NCI-H1417 (cell line): ENCODE results near the gene TNFRSF4.

Experiments
- DNase-seq, 3 experiments: peaks; one replicate each; lab custom pipeline; 2025; lab: John Stamatoyannopoulos, UW

Gene TNFRSF4

DNA sequence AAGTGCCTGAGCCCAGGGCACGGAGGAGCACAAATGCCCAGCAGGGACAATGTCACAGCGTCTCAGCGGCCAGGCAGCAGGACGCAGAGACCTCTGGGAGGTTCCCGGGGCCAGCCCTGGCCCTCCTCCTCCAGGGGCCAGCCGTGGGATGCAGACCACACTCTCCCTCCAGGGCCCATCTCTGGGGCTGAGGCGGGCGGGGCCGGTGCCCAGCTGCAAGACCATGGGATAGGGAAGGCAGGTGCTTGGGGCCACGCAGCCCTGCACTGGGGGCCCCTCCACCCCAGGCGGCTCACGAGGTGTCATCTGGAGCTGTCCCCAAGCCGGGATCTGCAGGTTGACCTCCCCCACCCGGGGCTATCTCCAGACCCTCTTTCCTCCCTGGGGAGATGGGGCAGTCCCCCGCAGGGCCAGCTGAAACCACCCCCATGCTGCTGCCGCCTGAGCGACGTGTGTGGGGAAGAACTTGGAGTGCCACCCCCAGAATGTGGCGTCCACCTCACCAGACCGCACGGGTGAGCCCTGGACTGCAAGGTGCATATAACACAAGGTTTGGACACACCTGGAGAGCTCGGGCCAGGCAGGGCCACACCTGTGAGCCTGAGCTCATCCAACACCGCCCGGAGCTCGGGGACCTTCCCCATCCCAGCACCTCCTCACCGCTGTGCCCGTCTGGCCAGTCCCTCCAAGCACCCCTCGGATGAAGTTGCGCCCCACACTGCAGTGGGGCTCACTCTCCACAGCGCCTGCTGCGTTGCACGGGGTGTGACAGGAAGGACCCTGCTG, 44.3 kb downstream of the TNFRSF4 start:
- no peak for DNase-seq

DNA sequence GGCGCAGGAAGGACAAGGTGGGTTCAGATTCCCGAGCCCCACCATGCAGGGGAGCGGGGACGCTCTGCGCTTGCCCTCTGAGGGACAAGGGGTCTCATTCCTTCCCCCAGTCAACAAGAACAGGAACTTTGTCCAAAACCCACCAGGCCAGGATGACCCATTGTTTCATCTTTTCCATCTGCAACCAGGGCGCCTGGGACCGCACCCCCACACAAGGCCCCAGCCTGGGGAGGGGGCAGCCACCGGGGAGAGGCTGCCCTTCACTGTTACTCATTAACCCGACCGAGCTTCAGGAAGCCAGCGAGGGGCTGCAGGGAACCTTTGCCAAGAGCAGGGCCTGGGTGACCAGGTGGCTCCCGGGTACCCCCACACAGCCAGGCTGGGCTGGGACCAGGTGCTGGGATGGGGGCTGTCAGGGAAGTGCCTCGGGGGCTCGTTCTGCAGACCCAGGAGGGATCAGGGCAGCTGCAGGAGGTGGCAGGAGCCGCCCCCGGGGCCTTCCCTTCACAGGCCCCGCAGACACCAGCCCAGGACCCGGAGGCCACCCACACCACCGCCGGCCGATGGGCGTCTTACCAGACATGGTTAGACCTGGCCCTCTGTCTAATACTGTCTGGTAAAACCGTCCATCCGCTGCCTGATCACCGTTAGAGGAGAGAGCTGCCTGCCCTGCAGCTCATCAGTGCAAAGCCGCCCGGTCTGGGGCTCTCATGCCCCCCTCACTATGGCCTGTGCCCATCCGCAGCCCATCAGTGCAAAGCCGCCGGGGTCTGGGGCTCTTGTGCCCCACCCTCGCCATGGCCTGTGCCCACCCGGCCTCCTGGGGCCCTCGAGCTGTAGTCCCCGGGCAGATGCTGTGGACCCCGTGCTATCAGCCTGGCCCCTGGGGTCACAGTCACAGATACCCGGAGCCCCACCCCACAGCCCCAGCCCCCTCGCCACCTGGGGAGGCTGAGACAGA, 45.2 kb downstream of the TNFRSF4 start:
- no peak for DNase-seq

DNA sequence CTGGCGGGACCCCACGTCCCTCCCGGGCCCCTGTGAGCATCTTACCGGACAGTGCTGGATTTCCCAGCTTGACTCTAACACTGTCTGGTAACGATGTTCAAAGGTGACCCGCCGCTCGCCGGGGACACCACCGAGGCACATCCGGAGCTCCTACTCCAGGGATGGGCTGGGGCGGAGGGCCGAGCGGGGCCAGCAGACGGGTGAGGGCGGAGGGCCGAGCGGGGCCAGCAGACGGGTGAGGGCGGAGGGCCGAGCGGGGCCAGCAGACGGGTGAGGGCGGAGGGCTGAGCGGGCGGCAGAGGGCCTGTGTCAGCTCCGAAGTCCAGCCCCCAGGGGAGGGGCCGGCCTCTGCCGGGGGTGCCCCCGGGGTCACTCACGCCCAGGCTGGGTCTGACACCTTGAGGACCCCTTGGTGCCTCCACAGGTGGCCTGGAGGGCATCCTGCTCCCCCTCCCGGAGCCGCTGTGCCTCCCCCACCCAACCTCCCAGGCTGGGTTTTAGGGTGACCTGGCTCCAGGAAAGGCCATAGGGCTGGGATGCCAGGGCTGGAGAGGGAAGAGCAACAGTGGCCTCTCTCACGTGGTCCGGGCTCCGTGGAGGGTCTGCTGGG, 46.0 kb downstream of the TNFRSF4 start:
- DNase-seq = no peak

DNA sequence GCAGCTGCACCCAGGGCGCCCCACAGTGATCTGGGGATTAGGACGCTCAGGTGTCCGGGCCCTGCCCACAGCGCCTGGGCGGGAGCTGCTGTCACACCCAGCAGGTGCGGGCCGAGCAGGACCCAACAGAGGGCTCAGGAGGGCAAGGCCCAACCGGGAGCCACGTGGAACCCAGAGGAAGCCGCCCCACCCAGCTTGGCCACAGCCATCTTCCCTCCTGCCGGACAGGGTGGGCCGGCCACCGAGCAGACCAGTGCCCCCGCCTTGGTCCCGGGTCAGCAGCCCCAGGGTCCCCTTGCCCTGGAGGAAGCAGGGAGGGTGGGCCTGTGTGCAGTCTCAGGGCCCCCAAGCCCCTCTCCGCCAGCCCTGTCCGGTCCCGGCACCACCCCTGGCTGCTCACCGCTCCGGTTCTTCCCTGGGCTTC, 46.5 kb downstream of the TNFRSF4 start:
- DNase-seq = no peak

DNA sequence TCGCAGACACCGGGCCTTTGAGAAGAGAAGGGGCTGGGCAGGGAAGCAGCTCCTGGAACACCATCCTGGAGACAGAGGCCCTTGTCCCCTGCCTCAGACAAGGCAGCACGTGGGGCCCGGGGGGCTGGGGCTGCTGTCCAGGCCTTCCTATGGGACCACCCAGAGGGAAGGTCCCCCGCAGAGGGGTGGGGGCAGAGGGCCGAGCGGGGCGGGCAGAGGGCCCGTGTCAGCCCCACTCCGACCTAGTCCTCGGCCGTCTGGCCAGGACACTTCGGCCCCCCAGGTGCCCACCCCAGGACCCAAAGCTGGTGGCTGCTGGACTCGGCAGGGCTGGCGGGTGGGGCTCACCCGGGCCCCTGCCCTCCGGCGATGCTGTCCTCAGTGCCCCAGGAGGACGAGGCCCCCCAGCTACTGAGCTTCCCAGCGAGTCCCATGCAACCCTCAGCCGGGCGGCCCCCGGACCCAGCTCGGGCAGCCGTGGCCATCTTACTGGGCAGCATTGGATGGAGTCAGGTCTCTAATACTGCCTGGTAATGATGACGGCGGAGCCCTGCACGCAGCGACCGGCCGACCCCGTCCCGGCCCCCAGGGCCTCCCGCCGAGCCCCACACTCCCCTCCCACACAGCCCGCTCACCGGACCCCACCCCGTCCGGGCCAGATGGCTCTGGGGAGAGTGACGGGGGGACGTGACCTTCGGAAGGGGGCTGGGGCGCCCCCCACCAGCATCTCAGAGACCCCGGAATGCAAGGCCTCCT, 47.1 kb downstream of the TNFRSF4 start:
- DNase-seq = no peak

DNA sequence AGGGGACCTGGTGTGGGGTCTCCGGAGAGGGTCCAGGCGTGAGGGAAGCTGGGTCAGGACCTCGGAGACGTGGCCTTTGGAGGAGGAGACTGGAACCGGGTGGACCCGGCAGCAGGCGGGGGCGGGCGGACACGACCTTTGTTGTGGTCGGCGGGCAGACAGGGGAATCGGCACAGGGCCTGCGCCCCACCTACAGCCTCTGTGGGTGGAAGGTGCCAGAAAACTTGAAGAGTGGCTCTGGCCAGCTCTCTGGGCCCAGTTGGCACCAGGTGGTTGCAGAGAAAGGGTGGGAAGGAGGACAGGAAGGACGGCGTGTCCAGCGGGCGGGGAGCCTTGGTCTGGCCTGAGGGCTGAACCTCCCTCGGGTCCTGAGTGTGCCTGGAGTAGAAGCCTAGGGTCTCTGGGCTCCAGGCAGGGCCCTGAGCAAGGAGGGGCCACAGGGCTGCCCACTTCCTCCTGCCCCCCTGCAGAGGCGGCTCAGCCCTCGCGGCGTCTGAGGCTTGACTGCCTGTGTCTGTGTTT, 48.0 kb downstream of the TNFRSF4 start:
- DNase-seq = peak in 1 of 3 experiments; percentile 3

DNA sequence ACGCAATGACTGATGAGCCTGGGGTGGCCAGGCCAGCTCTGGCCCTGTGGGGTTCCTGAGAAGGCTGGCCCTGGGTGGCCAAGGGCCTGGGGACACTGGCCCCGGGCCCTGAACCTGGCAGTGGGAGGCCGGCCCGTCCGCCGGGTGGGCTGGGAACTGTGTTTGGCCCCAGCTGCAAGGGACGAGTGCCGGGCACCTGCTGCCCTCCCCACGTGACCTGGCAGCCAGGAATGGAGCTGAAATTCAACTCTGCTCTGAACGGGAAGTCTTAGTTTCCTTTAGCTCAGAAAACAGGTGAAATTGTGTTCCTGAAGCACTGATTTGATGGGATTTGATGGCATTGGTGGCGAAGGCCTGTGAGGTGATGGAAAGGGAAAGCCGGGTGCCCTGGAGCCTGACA, 48.5 kb downstream of the TNFRSF4 start:
- peak in 2 of 3 experiments; percentile 26 for DNase-seq

DNA sequence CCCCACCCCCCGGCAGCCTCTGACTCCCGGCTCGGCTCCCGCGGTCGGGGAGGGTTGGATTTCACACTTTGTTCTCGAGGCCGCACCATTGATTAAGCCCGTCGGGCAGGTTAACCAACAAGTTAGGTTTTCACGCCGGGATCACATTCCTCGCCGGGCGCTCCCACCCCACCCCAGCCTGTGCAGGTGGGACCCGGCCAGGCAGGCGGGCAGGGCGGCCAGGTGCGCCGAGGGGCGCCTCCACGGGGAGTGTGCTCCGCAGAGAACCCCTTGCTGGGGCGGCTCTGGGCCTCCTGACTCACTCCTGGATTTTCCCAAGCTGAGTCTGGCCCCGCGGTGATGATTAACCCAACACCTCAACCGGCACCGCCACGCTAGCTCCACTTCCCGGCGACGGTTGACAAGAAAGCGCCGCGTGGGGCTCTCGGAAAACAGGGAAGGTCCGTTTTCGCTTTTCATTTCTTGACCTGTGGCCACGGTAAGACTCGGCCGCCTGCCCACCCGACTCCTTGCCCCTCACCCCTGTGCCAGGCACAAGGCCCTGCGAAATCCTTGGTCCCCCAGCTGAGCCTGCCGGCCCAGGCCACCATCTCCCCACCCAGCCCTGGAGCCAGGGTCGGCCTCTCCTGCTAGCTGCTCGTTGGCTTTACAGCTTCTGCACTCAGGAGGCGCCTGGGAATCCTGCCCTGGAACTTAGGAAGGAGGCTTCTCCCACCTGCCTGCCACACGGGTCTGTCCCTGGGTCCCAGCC, 49.1 kb downstream of the TNFRSF4 start:
- peak; percentile 52 to 63 (median 58) for DNase-seq

DNA sequence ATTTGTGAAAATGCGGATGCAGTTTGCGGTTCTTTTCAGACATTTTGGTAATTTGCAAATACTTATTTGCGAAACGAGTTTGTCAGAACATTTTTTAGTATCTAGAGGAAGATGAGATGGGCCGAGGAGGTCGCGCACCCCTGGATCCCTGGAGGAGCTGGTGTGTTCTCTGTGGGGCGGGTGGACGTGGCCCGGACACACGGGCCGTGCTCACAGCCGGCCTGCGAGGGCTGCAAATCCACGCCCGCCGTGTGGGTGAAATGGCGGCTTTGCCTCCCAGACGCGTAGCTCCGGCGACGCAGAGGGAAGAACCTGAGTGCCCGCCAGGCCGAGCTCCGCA, 49.6 kb downstream of the TNFRSF4 start:
- DNase-seq = no peak

DNA sequence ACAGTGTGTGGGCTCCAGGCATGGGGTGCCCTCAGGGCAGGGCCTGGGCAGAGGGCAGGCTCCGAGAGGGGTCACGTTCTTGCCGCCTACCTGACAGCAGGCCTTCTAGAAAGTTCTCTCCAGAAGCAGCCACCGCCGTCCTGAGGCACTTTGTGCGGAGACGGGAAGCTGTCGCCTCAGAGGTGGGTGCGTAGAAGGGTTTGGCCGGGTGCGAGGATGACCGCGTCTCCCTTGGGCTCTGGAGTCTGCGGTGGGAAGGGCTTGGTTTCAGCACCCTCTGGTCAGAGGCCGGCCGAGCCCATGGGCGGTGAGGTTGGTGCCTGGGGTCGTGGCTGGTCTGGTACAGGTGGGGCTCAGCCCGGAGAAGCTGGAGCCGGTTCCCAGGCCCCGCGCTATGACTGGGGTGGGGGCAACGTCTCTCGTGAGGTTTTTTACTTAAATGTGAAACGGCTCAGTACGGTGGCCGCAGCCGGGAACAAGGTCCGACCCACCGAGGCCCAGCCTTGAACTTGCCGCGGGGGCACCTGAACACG, 50.3 kb downstream of the TNFRSF4 start:
- DNase-seq = peak in 1 of 3 experiments; percentile 47

DNA sequence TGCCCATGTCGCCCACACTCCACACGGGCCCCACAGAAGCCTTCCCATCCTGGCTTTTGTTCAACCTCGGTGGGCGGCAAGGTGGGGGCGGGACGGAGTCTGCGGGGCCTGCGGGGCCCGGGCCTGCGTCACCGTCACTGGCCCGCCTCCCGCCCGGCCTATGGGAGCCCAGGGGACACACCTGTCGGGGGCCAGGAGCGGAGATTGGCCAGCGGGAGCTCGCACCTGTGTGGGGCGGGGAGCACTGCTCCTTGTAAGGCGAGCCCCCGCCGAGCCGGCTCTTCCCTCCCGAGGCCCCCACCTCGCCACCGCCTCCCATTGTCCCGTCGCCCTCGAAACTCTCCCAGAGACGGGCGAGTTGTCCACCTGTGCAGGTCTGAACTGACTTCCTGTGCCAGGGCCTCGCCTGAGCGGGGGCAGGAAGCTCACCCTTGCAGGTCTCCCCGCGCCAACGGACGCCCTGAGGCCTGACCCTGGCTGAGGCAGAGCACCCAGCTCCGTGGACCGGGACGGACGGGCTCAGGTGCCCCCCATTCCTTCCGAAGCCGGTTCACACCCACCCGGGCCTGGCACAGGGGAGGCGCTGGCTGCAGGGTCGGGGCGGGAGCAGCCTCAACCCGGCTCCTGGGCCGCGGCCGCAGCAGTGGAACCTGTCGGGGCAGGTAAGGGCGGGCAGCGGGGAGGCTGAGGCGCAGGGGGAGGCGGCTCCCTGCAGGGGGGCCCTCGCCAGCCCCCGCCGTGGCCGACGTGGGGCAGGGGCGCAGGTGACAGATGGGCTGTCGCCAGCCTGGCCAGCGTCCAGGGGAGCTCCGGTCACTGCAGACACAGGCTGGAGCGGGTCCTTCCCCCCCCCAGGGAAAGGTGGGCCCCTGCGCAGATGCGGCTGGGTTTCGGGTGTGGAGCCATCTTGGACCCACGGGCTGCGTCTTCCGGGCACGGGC, 51.1 kb downstream of the TNFRSF4 start:
- peak; percentile 93 to 97 (median 94) for DNase-seq

DNA sequence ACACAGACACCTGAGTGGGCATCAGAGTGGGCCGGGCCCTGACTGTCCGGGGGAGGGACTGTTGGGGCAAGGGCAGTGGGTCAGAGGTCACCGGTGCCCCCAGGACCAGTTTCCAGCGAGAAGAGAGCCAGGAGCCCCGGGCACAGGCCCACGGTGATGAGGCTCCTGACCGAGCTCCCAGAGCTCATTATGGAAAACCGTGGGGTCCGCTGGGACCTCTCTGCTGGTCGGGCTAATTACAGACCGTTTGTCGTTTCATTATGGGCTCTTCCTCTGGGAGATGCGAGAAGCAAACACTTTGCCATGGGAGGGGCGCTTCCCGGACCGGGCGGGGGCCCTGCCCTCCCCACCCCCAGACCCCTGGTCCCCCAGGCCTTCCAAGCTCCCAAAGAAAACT, 52.3 kb downstream of the TNFRSF4 start:
- DNase-seq = peak in 1 of 3 experiments; percentile 45
